ELR (cell line): ENCODE measurements around the gene SERPINA12.

Source experiments
- DNase-seq: peaks from one replicate; pipeline ENCODE4 v3.0.0-alpha.2; 2015; ENCODE audit warnings: low read depth

SERPINA12 gene

DNA sequence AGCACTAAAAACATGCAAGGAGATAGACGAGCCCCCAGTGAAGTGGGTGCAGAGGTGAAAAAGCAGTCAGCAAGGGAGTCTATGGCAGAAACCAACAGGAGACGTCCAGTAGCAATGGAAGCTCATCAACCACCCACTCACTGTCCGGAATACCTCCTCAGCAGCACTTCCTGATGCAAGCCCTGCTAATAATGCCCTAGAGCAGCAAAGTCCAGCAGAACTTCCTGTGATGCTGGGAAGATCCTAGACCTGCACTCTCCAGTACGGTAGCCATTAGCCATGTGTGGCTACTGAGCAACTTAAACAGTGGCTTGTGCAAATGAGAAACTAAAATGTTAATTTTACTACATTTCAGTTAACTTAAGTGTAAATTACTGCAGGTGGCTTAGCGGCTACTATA lies 44.2 kb downstream of the SERPINA12 start:
- DNase-seq = no peak

DNA sequence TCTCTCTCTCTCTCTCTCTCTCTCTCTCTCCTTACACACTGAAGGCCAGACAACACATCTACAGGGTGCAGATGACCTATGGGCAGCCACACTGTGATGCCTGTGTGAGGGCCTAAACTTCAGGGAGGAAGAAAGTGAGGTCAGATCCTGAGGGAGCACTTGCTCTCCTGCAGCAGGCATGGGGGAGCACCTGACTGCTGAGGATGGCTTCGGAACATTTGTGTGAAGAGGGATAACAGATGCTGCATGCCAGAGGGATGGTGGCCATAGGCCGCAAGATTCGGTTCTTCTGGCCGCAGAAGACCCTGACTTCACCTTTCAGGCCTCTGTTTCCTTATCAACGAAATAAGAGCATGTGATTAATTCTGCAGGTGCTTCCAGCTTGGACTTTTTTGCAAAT lies 45.0 kb downstream of the SERPINA12 start:
- DNase-seq = no peak

DNA sequence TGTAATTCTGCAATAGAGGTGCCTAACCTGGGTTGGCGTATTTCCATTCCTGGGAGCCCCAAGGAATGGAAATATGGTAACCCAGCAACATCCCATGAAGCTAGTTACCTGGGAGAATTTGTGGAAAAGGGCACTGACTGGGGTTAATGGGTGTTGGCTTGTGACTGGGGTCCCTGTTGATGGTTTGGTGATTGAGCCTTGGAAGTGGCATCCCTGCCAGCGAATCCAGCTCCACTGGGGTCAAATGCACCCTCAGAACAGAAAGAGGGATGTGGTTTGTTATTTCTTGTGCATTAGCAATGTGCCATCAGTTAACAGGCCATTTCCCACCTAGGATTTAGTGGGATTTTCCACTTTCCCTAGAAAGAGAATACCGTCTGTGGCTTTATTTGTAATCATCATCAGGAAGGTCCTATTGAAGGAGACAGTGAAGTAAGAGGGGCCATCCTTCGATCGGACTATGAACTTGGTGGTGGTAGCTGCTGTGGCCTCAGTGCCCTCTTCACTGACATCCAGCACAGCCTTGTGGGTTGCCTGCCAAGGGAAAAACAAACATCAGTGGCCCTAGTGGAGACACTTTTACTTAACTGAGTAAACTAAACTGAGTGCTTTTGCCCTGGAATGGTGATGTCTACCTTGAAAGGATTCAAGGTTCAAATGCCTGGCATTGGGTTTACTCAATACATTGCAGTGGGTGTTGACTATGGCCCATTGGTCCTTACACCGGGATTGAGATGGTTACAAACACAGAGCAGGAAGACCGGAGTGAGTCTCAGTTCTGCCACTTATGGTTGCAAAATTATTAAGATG lies 46.3 kb downstream of the SERPINA12 start:
- DNase-seq = no peak

DNA sequence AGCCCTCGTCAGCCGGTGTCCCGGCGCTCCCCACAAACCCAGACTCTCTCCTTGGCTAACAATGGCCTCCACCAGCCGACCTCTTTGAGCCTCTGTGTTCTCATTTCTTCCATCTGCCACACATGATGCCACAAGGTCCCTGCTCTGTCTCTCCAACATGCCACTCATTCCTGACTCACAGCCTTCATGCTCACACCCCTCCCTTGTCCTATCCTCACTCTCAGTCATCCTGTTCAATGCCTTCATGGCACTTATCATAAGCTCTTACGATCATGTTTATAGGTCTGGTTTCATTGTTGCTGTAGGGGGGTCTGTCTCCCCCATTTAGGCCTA lies 47.1 kb downstream of the SERPINA12 start:
- DNase-seq = no peak

DNA sequence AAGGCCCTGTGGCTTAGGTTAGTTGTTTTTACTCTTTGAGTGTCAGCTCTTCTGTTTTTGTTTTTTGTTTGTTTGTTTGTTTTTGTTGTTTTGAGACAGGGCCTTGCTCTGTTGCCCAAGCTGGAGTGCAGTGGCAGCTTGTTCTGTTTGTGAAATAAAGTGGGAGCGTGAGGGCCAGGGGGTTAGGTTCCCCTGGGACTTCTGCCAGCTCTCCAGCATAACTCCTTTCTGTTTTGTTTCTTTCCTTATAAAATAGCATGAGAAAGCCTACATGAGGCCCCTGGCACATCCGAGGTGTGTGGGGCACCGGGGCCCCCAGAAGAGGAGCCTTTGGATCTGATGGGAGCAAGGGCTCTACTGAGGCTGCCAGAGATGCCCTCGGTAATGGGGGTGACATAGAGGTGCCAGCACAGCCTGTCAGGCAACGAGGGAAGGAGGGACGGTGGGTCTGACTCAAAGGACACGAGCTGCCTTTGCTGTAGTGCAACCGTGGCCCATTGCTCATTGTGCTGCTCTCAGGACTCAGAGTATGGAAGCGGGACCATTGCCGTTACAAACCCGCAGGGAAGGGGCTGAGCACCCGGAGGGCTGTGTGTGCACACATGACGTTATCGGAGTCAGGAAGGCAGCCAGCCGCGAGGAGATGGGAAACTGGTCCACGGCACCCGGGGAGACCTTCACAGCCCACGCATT lies 47.6 kb downstream of the SERPINA12 start:
- no peak for DNase-seq

DNA sequence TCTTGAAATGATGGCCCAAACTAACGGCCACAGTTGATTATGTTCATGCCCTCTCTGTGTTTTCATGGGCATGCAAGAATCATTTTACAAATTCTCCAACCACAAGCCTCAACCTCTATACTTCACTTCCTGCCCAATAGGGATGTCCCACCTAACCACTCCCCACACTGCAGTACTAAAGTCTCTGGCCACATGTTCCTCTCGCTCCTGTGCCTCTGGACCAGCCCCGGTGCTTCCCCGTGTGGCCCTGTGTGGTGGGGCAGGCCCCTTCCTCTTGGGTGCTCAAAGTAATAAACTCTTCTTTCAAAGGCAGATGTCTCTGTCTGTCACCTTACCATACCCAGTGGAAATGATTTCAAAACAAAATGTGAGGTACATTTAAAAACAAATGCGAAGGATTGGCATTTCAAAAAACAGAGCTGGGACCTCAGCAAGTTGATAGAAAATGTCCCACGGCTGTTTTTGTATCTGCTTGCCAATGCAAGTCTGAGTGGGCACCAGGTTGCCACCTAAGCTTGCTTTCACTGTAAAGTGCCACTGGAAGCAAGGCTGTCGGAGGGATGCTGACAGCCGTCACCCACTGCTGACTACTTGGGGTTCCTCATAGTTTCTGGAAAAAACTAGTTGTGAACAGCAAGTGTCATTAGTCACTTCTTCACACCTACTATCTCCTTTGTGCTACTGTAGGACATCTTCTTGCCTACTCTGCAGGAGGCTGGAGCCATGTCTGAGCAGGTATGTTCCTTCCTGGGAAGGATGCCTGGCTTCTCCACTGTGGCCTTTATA lies 48.4 kb downstream of the SERPINA12 start:
- no peak for DNase-seq

DNA sequence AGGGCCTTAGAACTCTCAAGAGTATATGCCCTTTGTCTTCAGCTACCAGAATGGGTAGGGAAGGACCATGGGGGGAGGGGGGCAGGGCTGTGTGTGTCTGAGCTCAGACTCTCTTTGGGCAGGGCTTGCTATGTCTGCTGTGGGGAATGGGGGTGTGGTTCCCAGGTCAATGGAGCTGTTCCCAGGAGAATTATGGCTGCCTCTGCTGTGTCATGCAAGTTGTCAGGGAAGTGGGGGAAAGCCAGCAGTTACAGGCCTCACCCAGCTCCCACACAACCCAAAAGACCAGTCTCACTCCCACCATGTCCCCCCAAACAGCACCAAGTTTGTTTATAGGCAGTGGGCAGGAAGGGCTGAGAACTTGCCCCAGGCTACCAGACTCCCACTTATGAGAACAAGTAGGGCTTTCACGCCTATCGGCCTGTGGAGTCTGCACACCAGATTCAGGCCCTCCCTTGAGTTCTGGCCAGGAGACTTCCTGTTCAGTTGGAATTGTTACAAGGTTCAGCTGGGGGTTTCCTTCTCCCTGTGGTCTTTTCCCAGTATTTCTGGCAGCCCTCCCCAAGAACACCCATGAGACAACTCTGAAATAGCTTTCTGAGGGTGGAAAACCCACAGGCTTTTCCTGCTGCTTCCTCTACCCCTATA lies 50.6 kb downstream of the SERPINA12 start:
- DNase-seq = no peak

DNA sequence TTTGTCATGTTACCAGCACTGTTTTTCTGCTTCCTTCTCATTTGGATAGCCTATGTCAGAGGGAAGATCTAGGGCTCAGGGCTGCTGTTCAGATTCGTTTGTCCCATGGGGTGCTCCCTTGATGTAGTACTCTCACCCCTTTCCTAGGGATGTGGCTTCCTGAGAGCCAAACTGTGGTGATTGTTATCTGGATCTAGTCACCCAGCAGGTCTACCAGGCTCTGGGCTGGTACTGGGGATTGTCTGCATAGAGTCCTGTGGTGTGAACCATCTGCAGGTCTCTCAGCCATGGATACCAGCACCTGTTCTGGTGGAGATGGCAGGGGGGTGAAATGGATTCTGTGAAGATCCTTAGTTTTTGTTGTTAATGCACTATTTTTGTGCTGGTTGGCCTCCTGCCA lies 51.2 kb downstream of the SERPINA12 start:
- DNase-seq = no peak

DNA sequence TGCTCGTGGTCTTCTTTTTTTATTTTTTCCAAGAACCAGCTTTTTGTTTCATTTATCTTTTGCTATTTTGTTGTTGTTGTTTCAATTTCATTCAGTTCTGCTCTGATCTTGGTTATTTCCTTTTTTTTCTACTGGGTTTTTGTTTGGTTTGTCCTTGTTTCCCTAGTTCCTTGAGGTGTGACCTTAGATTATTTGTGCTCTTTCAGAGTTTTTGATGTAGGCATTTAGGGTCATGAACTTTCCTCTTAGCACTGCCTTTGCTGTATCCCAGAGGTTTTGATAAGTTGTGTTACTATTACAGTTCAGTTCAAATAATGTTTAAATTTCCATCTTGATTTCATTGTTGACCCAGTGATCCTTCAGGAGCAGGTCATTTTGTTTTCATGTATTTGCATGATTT lies 53.3 kb downstream of the SERPINA12 start:
- no peak for DNase-seq

DNA sequence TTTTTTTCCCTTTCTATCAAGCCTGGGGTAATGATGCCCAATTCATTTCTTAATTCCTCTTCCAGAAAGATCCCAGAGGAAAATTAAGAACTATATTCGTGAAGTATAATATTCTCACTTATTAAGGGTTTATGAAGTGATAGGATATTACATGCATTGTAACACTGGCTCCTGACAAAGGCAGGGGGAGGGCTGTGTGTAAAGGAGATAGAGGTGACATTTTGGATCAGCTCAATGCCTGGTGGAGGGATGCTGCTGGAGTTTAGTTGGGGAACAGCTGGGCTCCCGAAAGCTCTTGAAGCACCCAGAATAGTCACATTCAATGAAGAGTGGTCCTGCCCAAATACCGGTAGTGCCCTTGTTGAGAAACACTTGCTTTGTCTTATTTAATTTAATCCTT lies 57.4 kb downstream of the SERPINA12 start:
- no peak for DNase-seq

DNA sequence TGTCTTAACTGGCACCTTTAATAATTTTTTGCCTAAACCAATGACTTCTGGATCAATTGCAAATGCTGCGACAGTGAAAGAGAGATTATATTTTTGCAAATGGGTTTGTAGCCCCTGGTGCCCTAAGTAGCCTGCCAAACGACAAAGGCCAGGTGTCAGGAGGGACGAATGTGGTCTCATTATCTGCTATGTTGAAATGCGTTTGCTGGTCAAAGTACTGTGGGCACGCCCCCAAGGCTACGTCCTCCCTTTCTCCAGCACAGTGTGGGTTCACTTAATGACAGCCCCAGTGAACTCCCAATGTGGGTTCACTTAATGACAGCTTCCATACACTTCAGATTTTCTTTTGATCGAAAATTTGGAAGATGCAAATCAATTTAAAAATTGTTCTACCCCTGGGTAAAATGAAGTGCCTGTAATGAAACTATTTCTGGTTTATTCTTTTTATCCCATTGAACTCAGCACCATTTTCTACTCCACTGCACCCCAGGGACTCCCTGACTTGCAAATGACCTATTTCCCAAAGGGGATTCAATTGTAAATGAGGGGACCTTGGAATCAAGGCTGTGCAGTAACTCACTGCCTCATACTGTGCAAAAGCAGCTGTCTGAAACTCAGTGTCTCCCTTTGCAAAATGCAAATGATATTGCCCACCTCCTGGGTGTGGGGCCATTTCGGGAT lies 58.0 kb downstream of the SERPINA12 start:
- no peak for DNase-seq

DNA sequence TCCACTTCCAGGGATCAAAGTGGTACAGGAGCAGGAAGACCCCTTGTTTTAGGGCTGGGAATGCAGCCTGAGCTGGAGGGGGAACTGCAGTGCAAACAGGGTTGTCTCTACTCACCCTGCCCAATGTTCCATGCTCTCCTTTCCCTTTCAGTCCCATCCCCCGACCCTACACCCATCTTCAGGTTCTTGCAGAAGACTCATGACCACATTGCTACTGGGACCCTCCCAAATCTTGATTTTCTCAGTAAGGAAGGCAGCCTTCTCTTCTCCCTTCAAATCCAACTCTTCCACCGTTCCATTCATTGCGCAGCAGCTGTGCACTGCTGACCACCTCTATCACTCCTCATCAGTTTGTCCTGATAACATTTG lies 58.6 kb downstream of the SERPINA12 start:
- DNase-seq = no peak

DNA sequence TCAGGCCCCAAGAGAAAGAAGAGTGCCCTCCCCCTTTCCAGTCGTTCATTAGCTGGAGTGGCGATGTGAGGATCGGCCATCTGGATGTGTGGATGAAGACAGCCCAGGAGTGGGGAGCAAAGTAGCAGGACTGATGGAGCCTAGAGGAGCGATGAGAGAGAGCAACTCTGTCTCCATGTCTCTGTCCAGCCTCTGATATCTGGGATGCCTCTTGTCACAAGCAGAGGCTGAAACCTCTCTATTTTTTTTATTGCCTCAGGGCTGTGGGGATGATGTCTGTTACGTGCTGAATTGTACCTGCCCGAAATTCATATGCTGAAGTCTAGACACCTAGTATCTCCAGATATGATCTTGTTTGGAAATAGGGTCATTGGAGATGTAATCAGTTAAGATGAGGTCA lies 59.3 kb downstream of the SERPINA12 start:
- no peak for DNase-seq

DNA sequence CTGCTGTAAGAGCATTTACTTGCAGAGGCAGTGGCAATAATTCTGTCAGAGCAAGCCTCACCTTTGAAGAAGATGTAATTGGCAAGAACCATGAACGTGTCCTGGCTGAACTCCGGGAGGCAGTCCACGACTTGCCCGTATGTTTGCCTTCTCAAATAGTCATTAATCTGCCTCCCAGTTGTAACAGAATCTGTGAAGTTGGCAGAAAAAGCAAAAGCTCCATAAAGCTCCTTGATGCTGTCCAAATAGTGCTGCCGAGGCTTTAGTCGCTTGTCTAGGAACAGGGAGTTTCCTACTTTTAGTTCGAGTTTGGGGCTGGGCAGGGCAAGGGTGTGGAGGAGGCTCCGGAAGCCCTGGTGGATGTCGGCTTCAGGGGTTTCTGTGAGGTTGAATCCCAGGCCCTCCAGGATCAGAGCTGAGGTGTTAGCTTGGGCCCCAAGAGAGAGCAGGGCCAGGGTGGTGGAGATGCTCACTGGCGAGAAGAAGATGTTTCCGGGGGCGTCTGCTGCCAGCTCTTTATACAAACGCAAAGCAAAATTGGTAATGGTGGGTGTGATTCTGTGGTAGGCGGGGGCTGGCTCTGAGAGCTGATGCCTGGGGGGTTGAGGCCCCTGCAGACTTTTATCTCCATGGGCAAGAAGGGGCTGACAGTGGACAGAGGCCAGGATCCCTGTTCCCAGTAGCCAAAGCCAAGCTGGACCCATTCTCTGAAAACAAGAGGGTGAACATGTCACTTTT lies 61.0 kb downstream of the SERPINA12 start:
- no peak for DNase-seq

DNA sequence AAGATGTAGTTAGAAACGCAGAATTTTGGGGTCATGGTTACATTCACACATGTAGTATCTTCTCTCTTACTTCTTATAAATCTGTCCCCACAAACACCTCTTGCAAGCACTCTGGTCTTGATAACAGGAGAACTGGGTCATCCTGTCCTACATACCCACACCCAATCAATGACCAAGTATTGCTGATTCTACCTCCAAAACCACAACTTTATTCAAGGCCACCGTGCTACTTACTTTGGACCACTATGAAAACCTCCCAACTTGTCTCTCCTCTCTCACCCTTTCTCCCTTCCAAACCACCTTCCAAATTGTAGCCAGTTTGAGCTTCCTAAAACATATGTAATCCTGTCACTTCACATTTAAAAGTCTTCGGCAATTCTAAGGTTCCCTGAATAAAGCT lies 62.1 kb downstream of the SERPINA12 start:
- DNase-seq = no peak

DNA sequence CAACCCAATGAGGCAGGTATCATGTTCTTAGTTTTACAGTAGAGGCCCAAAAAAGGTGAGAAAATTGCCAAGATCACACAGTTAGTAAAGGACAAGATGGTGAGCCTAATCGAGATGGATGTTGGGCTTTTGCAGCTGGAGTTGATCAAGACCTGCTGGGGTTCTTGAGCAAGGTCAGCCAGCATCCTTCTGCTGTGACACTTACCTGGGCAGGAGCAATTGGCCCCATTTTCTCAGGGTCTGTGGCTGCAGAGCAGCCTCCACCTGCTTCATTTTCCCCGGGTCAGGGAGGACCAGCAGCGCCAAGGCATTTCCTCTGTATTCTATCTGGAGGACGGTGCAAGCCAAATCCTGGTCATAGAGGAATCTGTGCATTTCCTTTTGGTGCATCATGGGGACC lies 63.1 kb downstream of the SERPINA12 start:
- DNase-seq = no peak

DNA sequence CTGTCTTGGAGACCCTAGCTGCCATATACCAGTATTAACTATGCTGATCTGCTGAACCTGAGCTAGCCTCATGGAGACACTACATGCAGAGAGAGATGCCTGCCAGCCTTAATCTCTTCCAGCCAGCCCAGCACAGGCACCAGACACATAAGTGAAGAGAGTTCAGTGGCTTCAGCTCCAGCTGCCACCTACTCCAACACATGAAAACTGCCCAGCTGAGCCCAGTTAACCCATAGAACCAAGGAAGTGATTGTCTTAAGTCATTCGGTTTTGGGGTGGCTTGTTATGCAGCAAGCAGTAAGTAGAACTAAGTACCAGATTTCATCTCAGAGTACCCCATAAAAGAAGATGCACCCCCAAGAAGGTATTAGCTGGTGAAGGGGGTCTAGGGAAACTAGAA lies 64.3 kb downstream of the SERPINA12 start:
- no peak for DNase-seq

DNA sequence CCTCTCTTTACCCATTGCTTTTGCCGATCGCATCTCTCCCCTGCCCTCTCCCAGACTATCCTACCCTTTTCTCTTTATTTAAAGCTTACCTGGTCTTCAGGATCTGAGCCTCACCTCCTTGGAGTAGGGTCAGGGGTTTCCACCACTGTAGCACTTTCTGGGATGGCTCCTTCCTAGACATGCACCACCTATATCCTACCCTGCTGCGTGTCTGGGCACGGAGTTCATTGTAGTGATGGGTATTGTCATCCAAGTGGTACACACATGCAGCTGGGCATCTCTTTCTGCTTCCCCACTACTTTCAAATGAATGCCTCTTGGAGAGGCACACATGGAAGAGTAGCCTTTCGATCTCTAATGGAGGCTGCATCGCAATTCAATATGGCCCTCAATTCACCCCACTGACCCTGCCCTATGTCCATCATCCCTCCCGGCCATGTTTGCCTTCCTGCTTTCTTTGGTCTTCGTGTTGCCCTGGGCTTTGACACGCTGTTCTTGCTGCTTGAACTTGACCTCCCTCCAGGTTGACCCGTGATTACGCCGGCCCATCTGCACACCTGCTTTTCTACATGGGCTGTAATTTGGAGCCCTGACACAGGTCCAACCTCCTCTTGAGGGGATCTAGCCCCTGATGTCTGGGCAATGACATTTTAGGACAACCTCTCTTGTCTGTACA lies 67.6 kb downstream of the SERPINA12 start:
- no peak for DNase-seq

DNA sequence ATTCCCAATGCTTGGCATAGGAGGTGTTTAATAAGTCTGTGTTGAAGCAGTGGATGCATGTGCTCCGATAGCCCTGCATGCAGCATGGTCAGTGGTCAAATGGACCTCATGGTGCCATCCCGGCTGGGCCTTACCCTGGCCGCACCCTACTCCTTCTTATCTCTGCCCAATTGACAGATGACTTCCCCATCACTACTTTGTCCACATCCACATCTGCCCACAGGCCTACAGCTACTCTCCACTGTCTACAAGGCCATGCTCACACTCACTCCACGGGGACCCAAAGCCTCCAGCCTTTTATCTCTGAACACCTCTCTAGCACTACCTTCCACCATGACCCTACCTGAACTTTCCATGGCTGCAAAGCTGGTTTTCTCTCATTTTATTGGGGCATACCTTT lies 68.1 kb downstream of the SERPINA12 start:
- DNase-seq = no peak

DNA sequence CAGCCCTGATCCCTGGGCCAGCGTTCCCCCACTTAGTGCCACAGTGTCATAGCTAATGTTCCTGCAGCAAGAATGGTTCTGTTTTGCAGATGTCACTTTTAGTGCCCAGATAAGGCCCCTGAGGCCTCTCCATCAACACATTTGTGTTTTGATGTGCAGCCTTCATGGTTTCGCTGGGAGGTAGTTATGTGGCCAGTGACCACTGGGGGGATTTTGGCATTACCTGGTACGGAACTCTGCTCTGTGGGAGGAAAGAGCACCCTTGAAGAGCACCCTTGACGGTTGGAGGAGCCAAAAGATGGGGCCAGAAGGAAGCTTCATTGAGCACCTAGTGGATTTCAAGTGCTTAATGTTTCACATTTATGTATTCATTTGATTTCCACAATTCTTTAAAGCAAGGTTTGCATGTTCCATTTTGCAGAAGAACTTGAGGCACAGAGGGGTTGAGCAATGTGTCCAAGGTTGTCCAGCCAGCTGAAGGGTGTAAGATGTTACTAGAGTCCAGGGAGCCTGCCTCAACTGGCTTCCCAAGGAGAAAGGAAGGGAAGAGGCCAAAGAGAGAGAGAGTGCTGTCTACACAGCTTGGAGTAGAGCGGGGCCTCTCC lies 69.7 kb downstream of the SERPINA12 start:
- DNase-seq = no peak
